DOHH2 (cell line): ENCODE measurements around the gene DAD1.

Experiments
- EZH2phosphoT487 ChIP-seq: fragments of 200-600 bp; sonication (generic); IDR thresholded peaks from 2 replicates; pipeline ENCODE4 v1.6.1; 2017; ENCODE audit warnings: borderline replicate concordance, mild to moderate bottlenecking, antibody characterized with exemption, low read length, moderate library complexity, mixed read lengths
- TF ChIP-seq, protein P1 (sequence below): fragments of 200-600 bp; sonication (generic); IDR thresholded peaks from one replicate; pipeline ENCODE4 v1.5.1; 2014; ENCODE audit warnings: antibody characterized with exemption, mild to moderate bottlenecking, low read depth, low read length; ENCODE audit not compliant: poor library complexity, severe bottlenecking

DNA sequence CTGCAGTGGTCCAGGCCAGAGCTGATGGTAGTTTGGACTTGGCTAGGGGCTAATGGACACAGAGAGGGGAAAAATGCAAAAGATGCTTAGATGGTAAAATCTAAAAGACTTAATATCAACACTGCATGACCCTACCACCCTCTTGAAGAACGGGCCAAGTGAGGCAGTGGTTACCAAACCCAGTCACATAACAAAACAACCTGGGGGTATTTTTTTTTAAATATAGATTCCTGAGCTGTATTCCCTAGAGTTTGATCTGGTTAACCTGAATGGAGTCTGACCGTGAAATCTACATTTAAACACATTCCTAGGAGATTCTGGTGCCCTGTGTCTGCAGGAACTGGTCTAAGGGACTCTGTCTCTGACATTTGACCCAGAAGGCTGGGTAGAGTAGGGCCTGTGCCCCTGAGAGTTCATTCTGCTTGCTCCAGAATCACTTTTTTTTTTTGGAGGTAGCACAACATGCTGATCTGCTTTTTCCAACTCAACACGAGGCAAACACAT, 24.8 kb upstream of the DAD1 start:
- TF ChIP-seq, protein P1, sequence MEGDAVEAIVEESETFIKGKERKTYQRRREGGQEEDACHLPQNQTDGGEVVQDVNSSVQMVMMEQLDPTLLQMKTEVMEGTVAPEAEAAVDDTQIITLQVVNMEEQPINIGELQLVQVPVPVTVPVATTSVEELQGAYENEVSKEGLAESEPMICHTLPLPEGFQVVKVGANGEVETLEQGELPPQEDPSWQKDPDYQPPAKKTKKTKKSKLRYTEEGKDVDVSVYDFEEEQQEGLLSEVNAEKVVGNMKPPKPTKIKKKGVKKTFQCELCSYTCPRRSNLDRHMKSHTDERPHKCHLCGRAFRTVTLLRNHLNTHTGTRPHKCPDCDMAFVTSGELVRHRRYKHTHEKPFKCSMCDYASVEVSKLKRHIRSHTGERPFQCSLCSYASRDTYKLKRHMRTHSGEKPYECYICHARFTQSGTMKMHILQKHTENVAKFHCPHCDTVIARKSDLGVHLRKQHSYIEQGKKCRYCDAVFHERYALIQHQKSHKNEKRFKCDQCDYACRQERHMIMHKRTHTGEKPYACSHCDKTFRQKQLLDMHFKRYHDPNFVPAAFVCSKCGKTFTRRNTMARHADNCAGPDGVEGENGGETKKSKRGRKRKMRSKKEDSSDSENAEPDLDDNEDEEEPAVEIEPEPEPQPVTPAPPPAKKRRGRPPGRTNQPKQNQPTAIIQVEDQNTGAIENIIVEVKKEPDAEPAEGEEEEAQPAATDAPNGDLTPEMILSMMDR = no peak
- TF ChIP-seq EZH2phosphoT487 = no peak
